CD4-positive, alpha-beta T cell treated with Interleukin-17A for 1 hour (primary cell): ENCODE results near the gene YDJC.
A peak's percentile ranks its signal among the peaks of the same experiment; 100 is the strongest.
"Not testable (repeated sequence)": the region's sequence is repeated elsewhere in the genome, so short reads cannot be mapped to it uniquely, and the experiment has no call there.

Experiments used
- DNase-seq: peaks from one replicate; pipeline ENCODE4 v3.0.0-alpha.2; 2020

The YDJC gene

DNA sequence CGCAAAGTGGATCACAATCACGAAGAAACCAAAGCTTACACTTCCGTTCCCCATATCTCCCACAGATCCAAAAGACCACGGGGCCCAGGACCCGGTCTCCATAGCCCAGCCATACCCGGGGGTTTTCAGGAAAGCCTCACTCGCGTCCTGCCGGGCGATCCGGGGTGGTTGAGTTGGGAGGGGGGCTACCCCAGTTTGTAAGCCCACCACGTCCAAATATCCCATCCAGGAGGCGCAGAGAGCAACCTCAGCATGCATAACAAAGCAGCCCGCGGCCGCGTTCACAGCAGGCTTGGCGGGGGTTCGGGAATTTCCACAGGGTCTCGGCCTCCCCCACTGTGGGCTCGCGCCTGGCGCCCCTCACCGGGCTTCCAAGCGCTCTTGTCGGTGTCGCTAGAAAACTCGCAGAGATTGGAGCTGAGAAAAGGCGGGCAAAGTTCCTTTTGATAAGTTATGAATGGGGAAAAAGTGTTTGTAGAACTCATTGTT lies 21.7 kb upstream of the YDJC start:
- DNase-seq, result no peak

DNA sequence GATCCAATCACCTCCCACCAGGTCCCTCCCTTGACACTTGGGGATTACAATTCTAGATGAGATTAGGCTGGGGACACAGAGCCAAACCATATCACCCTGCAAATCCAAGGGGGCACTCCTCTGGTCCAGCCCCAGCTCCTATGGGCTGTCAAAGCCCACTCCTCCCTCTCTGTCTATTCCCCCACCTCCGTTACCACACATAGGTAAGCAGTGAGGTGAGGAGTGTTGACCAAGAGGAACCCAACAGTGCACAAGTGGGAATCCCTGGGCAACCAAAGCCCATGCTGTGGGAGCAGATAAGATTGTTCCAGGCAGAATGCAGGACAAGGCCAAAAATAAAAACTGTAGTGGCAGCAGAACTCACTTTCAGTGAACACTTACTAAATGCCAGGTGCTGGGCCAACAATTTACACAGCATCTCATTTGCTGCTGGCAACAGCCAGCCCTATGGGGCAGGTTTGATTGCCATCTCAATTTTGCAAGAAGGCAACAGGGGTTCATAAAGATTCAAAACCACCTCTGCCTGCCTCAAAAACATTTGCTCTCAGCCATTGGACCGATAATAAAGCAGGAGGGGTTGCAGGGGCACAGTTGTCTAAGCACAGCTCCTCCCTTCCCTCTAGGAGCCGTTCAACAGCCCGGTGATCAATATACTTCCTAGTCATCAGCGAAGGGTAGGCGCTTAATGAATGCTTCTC lies 21.1 kb upstream of the YDJC start:
- no peak for DNase-seq

DNA sequence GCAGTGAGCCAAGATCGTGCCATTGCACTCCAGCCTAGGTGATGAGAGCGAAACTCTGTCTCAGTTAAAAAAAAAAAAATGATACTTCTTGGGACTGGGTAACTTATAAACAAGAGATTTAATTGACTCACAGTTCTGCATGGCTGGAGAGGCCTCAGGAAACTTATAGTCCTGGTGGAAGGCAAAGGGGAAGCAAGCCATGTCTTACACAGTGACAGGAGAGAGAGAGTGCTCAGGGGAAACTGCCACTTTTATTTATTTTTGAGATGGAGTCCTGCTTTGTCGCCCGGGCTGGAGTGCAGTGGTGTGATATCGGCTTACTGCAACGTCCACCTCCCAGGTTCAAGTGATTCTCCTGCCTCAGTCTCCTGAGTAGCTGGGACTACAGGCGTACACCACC lies 20.5 kb upstream of the YDJC start:
- DNase-seq, result no peak

DNA sequence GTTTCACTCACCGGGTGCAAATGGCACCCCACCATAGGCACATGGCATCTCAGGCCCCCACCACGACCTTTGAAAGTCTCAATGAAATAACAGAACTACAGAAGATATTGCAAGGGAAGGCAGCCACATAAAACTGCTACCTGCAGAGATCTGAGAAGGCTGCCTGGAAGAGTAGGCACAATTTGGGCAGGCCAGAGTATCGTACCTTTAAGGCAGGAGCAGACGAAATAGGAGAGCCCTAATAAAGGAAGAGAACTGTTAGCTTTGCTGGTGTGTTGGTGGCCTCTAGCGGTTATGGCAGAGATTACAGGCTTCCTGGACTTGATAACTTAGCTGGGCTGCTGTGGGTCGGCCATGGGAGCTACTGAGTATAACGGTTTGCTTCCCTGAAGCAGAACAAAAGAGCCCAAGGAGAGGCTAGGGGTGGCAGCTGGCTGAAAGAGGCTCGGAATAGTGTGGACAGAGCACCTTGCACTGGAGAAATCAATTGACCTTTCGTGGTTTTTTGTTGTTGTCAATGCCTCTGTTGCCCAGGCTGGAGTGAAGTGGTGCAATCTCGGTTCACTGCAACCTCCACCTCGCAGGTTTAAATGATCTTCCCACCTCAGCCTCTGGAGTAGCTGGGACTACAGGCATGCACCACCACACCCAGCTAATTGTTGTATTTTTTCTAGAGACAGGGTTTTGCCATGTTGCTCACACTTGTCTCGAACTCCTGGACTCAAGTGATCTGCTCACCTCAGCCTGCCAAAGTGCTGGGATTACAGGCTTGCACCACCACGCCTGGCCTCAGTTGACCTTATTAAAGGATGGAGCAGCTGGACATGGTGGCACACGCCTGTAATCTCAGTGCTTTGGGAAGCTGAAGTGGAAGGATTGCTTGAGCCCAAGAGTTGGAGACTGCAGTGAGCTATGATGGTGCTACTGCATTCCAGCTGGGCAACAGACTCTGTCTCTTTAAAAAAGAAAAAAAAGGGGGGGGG lies 17.1 kb upstream of the YDJC start:
- DNase-seq, result peak; percentile 88

DNA sequence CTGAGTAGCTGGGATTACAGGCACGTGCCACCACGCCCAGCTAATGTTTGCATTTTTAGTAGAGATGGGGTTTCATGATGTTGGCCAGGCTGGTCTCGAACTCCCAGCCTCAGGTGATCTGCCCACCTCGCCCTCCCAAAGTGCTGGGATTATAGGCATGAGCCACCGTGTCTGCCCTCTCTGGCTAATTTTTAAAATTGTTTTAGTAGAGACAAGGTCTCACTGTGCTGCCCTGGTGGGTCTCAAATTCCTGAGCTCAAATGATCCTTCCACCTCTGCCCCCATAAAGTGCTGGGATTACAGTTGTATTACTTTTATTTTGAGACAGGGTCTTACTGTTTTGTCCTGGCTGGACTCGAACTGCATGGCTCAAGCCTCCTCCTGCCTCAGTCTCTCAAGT lies 15.7 kb upstream of the YDJC start:
- DNase-seq, result not testable (repeated sequence)

DNA sequence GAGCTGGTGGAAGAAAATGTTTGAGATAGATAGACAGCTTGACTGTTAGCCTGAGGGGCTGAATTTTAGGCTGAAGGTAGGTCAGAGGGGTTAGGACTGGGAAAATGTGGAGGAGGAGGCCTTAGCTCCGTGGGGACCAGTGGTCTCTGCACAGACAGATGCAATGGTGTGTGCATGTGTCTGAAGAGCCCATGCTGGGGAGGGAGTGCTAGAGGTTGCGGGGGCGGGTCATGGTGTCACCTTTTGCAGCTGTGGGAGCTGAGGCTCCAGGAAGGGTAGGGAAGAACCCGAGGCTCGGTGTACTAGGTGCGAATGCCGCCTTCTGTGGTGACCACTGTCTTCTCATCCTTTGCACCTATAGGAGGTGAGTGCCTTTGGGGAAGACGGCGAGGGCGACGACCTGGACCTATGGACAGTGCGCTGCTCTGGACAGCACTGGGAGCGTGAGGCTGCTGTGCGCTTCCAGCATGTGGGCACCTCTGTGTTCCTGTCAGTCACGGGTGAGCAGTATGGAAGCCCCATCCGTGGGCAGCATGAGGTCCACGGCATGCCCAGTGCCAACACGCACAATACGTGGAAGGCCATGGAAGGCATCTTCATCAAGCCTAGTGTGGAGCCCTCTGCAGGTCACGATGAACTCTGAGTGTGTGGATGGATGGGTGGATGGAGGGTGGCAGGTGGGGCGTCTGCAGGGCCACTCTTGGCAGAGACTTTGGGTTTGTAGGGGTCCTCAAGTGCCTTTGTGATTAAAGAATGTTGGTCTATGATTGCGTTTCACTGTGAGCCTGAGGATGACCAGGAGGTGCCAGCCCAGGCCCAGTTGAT lies 13.9 kb upstream of the YDJC start:
- DNase-seq, result no peak

DNA sequence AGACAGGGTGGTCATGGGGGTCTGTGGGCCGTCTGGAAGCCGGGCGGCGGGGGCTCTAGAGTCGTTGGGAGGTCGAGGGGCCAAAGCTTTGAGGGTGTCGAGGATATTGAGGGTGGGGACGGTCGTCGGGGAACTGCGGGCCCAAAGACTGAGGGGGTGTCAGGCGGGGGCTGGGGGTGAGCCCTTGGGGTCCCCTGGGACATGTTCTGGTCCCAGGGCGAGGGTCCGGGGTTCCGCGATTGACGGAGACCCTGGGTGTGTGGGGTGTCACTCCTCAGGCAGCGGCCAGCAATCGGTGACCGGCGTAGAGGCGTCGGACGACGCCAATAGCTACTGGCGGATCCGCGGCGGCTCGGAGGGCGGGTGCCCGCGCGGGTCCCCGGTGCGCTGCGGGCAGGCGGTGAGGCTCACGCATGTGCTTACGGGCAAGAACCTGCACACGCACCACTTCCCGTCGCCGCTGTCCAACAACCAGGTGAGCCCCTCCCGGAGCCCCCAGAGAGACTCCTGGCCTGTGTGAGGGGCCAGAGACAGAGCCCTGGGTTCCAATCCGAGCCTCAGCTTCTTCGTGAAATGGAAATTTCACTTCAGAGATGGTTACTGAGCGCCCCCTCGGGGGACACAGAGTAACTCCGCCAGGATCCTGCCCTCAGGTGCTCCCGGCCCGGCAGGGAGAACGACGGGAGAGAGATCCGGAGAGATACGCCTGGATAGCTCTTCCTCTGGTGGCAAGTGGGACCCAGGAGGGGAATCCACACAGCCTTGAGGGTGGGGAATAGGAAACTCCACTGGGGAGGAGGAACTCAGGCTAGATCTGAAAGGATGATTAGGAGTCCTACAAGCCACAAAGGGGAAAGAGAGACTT lies 13.0 kb upstream of the YDJC start:
- peak; percentile 65 for DNase-seq

DNA sequence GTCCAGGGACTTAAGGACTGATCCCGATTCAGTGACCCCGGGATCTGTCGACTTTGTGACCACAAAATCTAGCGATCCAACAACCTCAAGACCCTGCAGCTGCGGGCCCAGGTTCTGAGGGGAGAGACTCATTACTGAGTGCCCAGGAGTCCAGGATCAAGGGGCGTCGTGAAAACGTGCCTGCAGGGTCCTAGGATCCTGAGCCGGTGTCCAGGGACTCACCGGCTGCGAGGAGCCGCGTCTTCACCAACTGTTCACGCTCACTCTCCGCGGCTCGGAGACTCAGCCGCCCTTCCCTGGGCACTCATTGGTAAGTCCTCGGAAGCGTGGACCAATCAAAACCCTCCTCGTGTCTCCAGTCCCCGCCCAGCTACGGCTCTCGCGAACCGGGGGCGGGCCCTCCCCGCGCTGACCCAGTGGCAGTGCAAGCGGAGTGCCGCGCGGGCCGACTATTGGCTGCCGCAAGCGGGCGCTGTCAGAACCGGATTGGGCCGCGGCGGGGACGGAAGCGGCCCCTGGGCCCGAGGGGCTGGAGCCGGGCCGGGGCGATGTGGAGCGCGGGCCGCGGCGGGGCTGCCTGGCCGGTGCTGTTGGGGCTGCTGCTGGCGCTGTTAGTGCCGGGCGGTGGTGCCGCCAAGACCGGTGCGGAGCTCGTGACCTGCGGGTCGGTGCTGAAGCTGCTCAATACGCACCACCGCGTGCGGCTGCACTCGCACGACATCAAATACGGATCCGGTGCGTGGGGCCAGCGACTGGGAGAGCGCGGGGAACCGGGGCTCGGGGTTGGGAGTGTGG lies 12.2 kb upstream of the YDJC start, which contains the start of gene SDF2L1:
Gene SDF2L1, plus strand, starts transcription at position 514 of the 795 bp plus-strand sequence. Its CDS starts 35 bp downstream, at position 549.
- DNase-seq, result peak; percentile 99

DNA sequence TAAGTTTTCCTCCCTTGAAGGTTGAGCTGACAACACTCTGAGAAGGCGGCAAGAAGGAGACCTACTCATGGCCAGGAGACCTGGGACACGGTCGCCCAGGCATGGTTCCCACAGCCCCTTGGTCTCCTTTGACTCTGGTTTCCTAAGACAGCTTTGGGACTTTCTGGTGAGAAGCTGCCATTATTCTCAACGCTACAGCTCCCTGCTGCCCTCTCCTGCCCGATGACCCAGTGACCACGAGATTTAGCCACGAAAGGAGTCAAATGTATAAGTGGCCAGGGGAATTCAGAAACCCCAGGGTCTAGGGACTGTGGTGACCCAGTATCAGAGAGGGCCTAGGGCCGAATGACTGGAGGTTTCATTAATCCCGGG lies 11.6 kb upstream of the YDJC start:
- DNase-seq, result peak; percentile 18

DNA sequence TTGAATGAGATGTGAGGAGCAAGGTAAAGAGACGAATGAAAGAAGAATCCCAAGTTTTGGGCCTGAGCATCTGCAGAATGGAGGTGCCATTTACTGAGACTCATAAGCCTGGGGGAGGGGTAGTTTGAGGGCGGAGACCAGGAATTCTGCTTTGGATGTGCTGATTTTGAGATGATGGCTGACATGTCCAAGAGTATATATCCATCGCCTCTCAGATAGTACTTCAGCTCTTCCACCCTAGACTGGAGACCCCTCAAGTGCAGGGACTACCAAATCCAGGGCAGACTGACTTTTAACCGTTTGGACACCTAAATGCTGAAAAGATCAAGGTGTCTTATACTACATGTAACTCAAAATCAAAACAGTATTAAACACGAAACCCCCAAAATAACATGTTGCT lies 11.0 kb upstream of the YDJC start:
- no peak for DNase-seq

DNA sequence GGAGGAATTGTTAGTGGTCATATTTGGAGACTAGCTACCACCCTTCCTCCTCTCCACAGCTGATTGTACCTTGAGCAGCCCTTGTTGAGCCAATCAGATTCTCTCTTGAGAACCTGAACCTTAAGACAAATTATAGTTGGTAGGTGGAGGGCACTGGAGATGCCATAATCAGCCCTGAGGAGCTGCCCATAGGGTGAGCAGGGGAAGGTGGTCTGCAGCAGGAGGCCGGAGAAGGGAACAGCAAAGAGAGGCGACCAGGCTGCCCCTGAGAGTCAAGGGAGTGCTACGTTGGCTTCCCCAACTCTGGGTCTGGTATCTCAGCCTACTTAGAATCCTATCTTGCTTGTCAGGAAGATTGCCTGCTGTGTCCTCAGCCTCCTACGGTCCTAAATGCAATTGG lies 9.5 kb upstream of the YDJC start:
- DNase-seq, result no peak

DNA sequence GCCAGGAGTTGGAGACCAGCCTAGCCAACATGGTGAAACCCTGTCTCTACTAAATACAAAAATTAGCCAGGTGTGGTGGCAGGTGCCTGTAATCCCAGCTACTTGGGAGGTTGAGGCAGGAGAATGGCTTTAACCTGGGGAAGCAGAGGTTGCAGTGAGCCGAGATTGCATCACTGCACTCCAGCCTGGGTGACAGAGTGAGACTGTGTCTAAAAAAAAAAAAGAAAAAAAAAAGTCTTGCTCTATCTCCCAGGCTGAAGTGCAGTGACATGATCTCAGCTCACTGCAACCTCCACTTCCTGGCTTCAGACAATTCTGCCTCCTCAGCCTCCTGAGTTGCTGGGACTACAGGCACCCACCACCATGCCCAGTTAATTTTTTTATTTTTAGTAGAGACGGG lies 7.6 kb upstream of the YDJC start:
- not testable (repeated sequence) for DNase-seq

DNA sequence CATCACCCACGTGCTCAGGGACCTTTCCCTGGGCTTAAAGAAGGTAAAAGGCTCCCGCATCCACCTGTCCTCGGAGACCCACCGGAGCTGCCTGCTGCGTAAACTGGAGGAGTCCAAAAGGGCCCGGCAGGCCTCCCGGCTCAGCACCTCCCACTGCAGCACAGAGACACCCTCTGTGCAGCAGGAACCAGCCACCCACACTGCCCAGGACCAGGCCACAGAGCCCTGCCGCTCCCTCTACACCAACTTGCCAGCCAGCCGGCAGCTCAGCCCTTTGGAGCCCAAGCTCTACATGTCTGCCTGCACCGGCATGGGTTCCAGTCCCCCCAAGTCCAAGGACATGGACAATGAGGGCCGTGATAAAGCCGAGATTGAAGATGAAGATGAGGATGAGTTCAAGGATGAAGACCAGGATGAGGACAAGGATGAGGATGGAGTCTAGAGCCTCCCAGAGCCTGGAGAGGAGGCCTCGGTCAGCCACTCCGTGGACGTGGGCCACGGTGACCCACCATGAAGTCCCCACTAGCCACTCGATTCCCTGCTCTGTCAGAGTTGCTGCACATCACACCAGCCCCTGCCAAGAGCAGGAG lies 6.9 kb upstream of the YDJC start:
- no peak for DNase-seq

DNA sequence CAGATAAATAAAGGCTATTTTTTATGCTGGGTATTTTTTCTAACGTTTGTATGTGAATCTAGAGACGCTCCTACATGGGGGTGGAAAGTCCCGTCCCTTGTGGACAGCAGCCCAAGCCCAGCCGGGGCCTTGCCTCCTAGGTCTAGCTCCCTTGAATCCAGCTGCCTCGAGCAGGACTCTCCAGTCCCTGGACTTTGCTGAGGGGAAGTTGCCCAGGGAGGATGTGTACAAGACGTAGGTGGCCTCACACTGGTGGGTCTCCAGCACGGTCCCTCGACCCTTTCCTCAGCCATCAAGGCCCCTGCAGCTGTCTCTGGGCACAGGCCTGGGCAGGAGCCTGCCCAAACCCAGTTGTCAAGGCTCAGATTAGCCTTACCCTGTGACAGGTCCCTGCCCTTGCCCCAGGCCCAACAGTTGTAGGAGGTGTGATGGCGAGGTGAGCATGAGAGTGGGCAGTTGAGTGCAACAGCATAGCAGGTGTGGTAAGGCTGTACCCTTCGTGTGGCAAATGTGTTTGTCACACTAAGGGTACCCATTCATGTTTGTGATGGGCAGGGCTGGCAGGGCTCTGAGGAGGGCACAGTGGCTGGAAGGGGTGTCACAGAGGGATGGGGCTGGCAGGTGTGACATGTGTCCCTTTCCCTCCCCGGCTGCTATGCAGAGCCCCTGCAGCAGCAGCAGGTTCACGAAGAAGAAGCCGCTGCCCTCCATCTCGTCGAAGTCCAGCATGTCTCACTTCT lies 6.1 kb upstream of the YDJC start:
- DNase-seq, result no peak

DNA sequence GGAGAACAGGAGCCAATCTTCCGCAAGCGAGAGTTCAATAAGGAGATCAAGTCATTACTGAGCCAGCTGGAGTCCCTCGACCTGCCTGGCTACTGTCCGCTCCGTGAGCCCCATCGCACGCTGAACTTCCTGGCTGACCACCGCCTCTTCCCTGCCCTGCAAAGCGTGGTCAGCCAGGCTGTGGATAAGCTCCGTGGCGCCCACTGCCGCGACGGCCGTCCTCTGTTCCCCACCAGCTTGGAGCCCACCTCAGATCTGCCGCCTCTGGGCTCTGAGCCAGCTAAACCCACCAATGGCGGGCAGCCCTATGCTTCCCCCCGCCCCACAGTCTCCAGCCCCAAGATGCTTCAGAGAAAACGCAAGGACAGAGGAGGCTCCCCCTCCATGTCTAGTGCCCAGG lies 5.0 kb upstream of the YDJC start:
- no peak for DNase-seq

DNA sequence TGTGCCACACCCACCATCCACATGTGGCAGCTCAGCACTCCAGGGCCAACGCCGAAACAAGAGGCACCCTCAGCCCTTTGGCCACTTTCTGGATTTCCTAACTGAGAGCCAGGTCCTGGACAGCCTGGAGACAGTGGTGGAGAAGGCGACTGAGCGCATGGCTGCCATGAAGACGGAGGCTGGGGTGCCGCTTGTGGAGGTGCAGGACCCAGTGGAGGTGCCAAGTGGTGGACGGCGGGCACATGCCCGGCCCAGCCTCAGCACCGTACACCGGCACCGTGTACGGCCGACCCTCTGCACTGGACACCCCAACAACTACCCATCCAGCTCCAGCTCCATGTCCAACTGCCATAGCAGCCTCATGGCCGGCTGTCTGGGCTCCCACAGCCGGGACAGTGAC lies 4.3 kb upstream of the YDJC start:
- DNase-seq, result no peak

DNA sequence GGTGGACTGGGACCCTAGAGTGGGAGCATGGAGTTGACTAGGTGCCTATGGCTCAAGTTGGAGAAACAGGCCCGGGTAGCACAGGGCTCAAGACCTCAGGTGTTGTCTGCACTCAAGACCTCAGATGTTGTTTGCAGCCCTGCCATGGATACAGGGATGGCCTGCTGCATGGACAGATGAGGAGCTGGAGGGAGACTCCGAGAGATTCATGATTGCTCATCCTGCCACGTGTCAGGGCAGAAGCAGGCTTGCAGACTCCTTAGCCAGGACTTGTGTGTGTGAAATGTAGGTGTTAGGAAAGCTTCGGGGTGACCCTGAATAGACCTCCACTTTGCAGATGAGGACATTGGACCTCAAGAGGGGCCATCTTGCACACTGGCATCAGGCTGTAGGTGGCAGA lies 3.7 kb upstream of the YDJC start:
- DNase-seq, result no peak

DNA sequence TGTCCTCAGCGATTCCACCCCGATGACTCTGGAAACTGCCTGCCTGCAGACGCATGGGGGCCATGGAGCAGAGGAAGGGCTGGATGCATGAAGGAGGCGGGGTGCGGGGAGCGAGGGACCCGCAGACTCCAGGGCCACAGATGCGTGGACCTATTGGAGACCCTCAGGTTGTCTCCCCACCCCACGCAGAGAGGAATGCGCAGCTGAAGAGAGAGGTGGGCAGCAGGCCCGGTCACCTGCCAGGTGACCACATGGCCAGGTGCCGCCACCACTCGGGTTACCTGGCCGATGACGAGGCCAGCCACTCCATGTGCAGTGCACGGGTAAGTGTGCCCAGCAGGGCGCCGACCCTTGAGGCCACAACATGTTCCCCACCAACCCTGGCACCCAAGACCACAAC lies 3.1 kb upstream of the YDJC start:
- no peak for DNase-seq

DNA sequence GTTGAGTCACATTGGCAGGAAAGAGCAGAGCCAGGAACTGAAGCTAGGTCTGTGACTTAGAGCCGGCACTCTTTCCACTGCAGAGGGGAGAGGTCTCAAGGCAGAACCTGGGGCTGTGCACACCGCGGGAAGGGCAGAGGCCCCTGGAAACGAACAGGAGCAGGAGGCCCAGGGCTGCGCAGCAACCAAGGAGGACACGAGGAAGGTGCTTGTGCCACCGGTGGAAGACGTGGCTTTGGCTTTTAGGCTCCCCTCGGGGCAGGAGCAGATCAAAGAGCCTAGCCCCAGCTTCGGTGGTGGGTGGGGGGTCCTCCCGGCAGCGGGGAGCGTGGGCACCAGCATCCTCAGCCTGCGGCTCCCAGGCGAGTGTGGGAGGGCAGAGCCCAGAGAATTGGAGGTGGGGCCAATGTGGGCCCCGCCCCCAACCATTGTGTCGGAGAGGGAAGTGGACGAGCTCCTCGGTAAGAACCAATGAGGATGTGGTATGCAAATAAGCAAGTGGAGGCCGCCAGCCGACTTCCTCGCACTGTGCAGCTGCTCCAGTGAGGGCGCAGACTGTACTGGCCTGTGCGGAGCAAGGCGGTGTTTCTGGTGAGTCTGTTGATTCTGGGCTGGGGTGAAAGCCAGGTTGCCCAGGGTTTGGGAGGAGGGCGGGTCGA lies 2.5 kb upstream of the YDJC start, which contains the start of gene CCDC116:
Gene CCDC116, plus strand, starts transcription at position 524 of the 659 bp plus-strand sequence. CDS start 422 bp downstream, outside the sequence.
- DNase-seq, result peak; percentile 84
